ENCODE data around the gene UBE2E2.

UBE2E2 gene

DNA sequence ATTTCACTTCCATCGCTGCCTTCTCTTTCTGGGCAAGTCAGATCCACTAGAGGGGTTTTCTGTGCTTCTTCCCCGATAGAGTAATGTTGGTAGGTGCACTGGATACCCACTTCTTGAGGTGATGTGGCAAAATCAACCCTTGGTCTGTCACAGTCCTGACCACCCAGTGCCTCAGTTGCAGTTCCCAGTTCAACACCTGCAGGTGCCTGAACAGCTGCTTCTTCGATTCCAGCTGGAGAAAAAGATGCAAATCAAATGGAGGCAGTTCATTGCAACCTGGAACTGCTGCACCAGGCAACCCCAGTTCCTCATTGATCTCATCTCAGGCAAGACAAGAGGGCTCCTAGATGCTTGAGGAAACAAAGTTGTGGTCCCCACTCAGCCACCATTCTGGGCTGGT is 186.6 kb downstream of the UBE2E2 start:
- TF ChIP-seq, protein P1, sequence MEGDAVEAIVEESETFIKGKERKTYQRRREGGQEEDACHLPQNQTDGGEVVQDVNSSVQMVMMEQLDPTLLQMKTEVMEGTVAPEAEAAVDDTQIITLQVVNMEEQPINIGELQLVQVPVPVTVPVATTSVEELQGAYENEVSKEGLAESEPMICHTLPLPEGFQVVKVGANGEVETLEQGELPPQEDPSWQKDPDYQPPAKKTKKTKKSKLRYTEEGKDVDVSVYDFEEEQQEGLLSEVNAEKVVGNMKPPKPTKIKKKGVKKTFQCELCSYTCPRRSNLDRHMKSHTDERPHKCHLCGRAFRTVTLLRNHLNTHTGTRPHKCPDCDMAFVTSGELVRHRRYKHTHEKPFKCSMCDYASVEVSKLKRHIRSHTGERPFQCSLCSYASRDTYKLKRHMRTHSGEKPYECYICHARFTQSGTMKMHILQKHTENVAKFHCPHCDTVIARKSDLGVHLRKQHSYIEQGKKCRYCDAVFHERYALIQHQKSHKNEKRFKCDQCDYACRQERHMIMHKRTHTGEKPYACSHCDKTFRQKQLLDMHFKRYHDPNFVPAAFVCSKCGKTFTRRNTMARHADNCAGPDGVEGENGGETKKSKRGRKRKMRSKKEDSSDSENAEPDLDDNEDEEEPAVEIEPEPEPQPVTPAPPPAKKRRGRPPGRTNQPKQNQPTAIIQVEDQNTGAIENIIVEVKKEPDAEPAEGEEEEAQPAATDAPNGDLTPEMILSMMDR (IDR thresholded peaks at IDR 0.05; ENCODE audit: borderline replicate concordance, insufficient read depth, low read depth, low read length) = no peak
- H3K4me3 ChIP-seq (ENCODE audit: low read depth, low read length) = no peak overlapping the region

DNA sequence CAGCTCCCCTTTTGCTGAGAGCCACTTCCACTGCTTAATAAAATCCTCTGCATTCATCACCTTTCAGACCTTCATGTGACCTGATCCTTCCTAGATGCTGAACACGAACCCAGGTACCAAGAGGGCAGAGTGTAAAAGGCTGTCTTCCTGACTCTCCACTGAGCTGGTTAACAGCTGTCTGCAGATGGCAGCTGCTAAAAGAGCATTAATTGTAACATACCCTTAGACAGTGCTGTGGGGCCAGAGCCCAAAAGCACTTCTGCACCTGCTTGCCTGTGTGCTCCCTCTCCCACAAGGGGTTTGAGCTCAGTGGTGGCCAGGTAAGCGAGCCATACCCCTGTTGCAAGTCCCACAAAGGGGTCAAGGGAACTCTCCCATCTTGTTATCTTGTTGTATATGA is 187.3 kb downstream of the UBE2E2 start:
- no peak overlapping the region for H3K4me3 ChIP-seq (ENCODE audit: low read depth, low read length)
- TF ChIP-seq, protein P1 (IDR thresholded peaks at IDR 0.05; ENCODE audit: borderline replicate concordance, insufficient read depth, low read depth, low read length) = no peak

DNA sequence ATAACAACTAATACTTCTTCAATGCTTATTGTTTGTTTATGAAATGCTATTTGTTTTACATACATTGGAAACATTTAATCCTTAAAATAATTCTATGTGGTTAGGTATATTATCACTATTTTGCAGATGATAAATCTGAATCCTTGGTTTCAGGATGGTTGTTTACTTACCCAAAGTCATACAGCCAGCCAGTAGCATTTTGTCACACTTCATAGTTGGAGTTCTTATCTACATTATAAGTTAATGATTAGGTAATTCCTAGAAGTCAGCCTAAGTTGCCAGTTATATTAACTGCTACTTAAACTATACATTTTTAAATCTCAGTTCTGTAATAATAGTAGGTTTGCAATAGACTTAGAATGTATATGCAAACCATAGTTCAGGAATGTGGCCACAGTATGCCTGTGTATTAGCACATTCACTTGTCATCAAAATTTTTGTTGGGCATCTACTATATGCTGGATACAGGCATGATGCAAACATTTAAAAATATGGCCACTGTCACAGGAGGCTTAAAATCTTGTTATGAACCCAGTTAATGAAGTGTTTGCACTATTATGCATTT is 187.9 kb downstream of the UBE2E2 start:
- TF ChIP-seq, protein P1 (IDR thresholded peaks at IDR 0.05; ENCODE audit: borderline replicate concordance, insufficient read depth, low read depth, low read length) = no peak
- no peak overlapping the region for H3K4me3 ChIP-seq (ENCODE audit: low read depth, low read length)

DNA sequence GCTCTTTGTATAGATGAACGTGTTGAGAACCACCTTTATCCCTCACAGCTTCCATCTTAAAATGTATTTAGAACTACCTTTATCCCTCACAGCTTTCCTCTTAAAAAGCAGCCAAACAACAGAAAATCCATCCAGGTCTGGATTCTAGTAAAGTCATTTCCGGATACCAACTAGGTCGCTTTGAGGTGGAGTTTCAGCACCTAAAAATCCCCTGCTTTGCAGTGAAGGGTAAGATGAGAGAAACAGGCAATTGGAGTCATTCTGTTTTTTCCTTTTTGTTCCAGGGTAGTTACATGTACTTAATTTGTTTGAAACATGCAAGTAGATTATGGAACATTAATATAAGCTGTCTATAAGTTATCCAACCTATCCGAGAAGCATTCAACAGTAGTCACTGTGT is 192.0 kb downstream of the UBE2E2 start:
- TF ChIP-seq, protein P1 (IDR thresholded peaks at IDR 0.05; ENCODE audit: borderline replicate concordance, insufficient read depth, low read depth, low read length) = no peak
- H3K4me3 ChIP-seq (ENCODE audit: low read depth, low read length) = no peak overlapping the region

DNA sequence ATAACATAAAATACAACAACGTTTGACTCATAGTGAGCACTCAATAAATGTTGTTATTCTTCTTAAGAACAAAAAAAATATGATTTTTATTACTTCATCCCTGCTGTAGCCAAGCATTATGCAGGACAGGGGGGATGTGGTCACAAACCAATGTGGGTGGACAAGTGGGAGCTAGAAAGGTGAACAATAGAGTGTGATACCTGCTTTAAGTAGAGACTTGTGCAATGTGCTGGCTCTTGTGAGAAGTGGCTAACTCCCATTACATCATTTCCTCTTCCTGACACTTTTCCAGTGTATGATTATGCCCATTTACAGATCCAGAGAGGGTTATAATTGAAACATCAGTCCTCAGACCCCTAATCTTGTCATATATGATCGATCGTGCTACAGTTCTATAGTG is 193.6 kb downstream of the UBE2E2 start:
- TF ChIP-seq, protein P1 (IDR thresholded peaks at IDR 0.05; ENCODE audit: borderline replicate concordance, insufficient read depth, low read depth, low read length) = no peak

DNA sequence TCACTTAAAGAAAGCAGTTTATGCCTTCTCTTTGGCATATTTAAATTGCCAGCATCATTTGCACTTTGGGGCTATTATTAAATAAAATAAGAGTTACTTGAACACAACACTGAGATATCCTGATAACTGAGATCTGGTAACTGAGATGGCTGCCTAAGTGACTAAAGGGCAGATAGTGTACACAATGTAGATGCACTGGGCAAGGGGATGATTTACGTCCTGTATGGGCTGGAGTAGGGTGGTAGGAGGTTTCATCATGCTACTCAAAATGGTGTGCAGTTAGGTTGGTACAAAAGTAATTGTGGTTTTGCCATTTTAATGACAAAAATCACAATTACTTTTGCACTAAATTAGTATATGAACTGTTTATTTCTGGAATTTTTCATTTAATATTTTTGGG is 196.1 kb downstream of the UBE2E2 start:
- TF ChIP-seq, protein P1 (IDR thresholded peaks at IDR 0.05; ENCODE audit: borderline replicate concordance, insufficient read depth, low read depth, low read length) = no peak
- no peak overlapping the region for H3K4me3 ChIP-seq (ENCODE audit: low read depth, low read length)

More for the DNA sequence above, 193.6 kb downstream of the UBE2E2 start:
- no peak overlapping the region for H3K4me3 ChIP-seq (ENCODE audit: low read depth, low read length)

DNA sequence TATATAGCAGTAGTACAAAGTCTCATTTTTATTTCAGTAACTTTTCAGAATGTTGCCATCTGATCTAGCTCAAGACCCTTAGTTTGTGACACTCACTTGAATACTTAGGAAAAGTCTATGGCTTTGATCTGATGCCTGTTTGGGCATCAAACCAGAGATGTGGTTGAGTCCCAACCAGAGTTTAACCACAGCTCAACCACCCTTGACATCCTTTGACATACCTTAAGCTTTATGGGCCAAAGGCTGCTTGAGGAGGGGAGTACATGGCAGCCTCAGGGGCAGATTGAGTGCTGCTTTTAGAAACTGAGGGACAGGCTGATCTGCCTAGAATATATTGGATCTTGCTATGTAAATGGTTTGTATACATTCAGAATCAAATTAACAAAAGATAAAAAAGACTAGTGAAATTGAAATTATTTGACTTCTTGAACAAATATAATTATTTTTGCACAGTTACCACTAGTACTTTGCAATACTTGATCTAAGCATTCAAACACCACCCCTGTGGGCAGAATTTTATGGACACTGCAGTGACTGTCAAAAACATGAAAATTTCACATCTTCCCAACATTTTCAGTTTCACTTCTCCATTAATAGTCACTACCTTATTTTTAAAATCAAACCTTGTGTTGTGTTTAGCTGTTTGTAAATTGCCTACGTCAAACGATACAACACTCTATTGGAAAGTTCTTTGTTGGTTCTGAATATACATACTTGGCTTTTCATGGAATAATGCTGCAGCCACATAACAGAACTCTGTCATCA is 199.8 kb downstream of the UBE2E2 start:
- H3K4me3 ChIP-seq (ENCODE audit: low read depth, low read length) = no peak overlapping the region
- TF ChIP-seq, protein P1 (IDR thresholded peaks at IDR 0.05; ENCODE audit: borderline replicate concordance, insufficient read depth, low read depth, low read length) = no peak
